ENCODE measurements around the gene PAXIP1.

DNA sequence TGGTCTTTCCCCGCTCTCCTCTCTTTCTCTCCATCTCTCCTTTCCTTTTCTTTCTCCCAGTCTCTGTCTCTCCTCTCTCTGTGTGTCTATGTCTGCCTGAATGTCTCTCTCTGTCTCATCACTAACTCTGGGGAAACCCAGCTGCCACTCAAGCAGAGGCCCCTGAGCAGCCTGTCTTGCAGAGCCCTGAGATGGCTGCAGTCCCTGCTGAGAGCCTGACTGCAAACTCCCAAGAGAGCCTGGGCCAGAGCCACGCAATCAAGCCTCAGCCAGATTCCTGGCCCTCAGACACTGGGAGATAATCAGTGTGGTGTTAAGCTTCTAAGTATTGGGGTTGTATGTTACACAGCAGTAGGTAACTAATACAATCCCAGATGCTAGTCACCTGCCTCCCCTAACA, 91.5 kb downstream of the PAXIP1 start:
- no peak for TF ChIP-seq CTBP1 (IDR thresholded peaks at IDR 0.05; ENCODE audit: borderline replicate concordance)
- no peak for TF ChIP-seq NFRKB (IDR thresholded peaks at IDR 0.05)
- no peak for TF ChIP-seq FOXM1 (IDR thresholded peaks at IDR 0.05; ENCODE audit: borderline replicate concordance)
- no peak for TF ChIP-seq L3MBTL2 (conservative IDR thresholded peaks at IDR 0.05)
- no peak for TF ChIP-seq BHLHE40 (IDR thresholded peaks at IDR 0.05; ENCODE audit: borderline replicate concordance)
- no peak for TF ChIP-seq ZNF384 (IDR thresholded peaks at IDR 0.05)
- TF ChIP-seq FOXA1 (IDR thresholded peaks at IDR 0.05) = no peak
- TF ChIP-seq, protein P1, sequence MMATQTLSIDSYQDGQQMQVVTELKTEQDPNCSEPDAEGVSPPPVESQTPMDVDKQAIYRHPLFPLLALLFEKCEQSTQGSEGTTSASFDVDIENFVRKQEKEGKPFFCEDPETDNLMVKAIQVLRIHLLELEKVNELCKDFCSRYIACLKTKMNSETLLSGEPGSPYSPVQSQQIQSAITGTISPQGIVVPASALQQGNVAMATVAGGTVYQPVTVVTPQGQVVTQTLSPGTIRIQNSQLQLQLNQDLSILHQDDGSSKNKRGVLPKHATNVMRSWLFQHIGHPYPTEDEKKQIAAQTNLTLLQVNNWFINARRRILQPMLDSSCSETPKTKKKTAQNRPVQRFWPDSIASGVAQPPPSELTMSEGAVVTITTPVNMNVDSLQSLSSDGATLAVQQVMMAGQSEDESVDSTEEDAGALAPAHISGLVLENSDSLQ (IDR thresholded peaks at IDR 0.05) = no peak
- TF ChIP-seq TARDBP (IDR thresholded peaks at IDR 0.05) = no peak
- no peak for TF ChIP-seq SUZ12 (IDR thresholded peaks at IDR 0.05)
- no peak for TF ChIP-seq FOXK2 (IDR thresholded peaks at IDR 0.05)
- no peak for TF ChIP-seq HDGF (IDR thresholded peaks at IDR 0.05; ENCODE audit: borderline replicate concordance)
- no peak for TF ChIP-seq ELF4 (IDR thresholded peaks at IDR 0.05)
- no peak for TF ChIP-seq LEF1 (IDR thresholded peaks at IDR 0.05; ENCODE audit: borderline replicate concordance)
